GM19372 (cell line): ENCODE measurements around the gene WFS1.

Experiments used
- ATAC-seq: cut with Tn5 transposase; IDR thresholded peaks from one replicate; pipeline ENCODE4 v1.9.1; 2021; ENCODE audit warnings: mild to moderate bottlenecking, low read depth, moderate library complexity; ENCODE audit not compliant: unreplicated experiment

WFS1 gene

GRCh38 chr4:6275898-6276806, 6.5 kb downstream of the WFS1 start:
- no peak for ATAC-seq

DNA sequence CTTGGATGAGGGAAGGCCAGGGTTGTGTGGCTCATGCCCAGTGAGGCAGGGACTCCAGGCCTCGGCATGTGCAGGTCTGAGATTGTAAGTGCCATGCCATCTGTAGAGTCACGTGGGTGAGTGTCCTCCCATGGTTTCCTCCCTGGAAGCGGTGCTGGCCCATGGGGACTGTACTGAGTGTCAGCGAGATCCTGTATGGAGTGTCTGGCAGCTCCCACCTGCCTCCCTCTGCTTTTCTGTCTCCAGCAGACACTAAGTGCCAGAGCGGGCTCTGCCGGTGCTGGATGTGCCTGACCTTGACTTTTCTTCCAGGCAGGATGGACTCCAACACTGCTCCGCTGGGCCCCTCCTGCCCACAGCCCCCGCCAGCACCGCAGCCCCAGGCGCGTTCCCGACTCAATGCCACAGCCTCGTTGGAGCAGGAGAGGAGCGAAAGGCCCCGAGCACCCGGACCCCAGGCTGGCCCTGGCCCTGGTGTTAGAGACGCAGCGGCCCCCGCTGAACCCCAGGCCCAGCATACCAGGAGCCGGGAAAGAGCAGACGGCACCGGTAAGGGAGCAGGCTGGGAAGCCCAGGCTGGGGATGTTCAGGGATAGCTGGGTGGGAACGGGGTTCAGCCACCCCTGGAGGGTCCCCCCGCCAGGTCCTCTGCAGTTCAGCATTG, 7.6 kb downstream of the WFS1 start:
- no peak for ATAC-seq

DNA sequence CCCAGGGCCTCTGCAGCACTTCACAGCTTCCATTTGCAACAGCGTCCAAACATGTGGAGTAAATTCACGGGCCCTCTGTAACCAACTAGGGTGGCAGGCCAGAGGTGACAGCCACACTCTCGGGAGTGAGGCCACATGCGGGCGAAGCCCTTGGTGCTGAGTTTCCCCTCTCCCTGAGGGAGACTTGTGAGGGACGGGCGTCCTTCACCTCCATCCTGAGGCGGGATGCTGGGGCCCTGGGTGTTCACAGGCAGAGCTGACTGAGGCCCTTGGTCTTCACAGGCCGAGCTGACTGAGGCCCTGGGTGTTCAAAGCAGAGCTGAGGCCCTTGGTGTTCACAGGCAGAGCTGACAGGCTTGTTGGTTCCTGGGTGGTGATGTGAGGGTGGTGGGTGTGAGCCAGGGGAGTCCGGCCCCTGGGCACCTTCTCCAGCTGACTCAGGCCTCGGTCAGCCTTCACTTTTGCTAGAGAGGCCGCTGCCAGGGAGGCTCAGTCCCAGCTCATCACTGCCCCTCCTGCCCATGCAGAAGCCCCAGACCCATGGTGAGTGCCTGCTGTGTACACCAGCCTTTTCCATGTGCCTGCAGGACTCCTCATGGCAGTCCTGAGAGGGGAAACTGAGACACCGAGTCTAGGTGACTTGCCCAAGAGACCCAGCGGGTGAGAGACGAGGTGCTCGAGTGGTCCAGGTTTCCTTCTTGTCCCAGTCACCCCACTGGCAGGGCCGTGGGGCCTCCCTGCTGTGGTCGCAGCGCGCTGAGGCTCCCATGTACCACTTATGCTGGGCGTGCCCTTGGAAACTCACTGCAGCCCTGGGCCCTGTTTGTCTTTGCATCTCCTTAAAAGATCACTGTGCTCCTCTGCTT, 8.5 kb downstream of the WFS1 start:
- no peak for ATAC-seq

DNA sequence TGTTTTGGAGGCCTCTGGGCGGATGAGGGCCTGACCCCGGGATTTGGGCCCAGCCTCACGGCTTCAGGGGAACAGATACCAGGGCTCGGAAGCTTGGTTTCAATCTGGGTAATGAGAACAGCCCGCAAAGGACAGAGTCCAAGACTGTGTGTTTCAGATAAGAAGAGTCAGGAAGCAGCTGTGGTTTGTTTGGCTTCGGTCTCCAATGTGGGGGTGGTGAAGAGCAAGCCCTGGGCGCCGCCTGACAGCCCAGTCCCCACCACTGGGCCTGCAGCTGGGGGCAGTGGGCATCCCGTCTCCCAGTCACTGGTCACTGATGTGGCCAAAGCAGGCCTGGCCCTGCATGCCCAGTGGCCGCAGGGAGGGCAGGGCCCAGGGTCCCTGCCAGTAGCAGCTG, 9.1 kb downstream of the WFS1 start:
- peak; percentile 84 for ATAC-seq

DNA sequence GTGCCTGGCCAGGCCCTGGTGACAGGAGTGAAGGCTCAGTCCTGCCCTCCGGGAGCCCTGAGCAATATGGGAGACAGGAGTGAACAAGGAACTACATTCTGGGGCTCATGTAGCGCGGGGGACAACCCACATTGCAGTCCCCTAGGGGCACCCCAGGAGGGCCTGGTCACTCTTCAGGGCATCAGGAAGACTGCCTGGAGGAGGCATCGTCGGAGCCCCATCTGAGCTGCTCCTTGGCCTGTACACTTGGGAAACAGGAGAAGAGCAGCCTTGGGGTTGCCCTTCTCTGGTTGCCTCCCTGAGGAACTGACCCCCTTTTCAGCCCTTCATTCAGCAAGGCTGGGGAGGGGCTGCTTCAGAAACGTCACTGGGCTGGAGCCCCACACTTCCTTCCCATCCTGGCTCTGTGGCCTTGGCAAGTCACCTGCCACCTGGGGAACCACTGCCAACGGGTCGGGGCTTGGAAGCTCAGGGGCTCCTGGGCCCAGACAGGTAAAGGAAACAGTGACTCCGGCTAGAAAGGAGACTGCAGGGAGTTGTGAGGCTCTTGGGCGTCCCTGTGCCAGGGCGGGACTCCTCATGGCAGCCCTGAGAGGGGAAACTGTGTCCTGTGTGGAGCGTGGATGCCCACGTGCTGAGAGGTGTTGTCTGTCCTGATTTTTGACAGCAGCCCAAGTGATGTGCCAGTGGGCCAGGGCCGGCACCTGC, 10.1 kb downstream of the WFS1 start:
- no peak for ATAC-seq

DNA sequence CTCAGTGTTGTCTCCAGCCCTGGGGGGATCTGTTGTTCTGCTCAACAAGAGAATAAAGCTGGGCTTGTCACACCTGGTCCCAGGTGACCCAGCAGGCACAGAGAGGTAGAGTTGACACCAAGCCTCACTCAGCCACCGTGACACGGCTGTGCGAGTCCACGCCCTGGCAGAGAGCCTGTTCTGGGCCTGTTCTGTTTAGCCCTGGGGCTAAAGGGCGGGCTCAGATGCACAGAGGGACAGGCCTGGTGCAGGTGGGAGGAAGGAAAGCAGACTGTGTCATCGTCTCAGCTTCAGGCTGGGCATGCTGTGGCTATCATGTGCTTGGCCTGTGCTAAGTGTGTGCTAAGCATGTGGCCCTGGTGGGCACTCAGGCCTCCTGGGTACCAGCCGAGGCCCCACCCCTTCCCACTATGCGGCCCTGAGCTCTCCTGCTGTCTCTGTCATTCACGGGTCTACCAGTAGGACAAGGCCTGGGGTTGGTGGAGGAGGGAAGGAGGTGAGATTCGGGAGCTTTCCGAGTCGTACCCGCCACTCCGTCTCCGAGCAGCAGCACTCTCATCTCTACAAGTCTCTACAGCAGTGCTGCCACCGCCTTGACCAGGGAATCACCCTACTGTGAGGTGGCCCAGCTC, 10.8 kb downstream of the WFS1 start:
- no peak for ATAC-seq

DNA sequence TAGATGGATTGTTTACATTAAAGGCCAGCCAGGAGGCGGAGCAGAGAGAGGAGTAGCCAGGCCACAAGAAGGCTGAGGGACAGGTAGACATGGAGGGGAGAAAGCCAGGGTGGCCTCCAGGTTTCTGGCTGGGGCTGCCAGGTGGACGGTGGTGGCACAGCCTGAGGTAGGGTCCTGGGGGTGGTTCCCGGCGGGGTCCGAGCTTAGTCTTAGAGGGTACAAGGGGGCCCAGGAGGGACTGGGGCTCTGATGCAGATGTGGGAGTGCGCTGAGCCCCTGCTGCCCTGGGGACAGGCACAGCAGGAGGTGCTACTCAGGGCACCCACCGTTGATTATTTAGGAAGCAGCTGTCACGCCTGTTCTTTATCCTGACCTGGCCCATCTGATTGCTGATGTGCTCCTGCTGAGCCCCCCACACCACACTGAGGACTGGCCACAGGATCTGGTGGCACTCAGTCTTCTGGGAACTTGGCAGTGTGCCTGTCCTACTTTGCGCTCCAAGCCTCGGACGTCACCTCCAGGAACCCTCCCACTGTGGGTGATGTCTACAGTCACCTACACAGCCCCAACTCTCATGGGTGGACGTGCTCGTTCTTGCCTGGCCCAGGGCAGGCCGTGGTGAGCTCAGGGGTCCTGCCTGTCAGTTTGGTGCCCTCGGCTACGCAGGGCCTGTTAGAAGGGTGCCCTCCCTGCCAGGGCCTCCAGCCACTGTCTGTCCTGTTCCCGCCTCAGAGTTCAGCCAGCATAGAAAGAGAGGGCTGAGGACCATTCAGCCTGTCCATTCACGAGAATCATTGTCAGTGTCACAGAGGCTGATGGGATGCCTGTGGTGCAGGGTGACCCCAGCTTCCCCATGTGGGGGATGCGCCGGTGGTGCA, 12.0 kb downstream of the WFS1 start:
- ATAC-seq, result no peak

GRCh38 chr4:6282314-6282771, 12.7 kb downstream of the WFS1 start:
- no peak for ATAC-seq

DNA sequence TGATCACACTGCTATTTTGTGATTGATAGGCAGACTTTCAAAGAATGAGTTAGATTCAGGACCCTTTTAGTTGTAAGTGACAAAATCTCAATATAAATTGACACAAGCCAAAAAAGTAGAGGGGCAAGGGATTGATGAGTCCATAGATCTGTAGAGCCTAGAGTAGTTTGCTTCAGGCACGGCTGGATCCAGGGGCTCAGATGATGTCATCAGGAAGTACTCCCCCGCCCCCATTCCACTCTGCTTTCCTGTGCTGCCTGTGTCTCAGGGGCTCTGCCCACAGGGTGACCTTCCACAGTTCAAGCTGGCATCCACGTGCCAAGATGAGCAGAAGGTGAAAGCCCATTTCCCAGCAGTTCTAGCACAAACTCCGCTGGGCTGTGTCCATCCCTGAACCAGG, 13.6 kb downstream of the WFS1 start:
- ATAC-seq, result no peak

GRCh38 chr4:6287017-6287788, 17.6 kb downstream of the WFS1 start:
- ATAC-seq, result no peak

GRCh38 chr4:6288342-6288741, 18.7 kb downstream of the WFS1 start:
- ATAC-seq, result no peak

GRCh38 chr4:6288871-6289270, 19.2 kb downstream of the WFS1 start:
- no peak for ATAC-seq

GRCh38 chr4:6290256-6290655, 20.6 kb downstream of the WFS1 start:
- no peak for ATAC-seq

GRCh38 chr4:6290769-6291547, 21.3 kb downstream of the WFS1 start:
- no peak for ATAC-seq

GRCh38 chr4:6291784-6292297, 22.2 kb downstream of the WFS1 start:
- no peak for ATAC-seq

DNA sequence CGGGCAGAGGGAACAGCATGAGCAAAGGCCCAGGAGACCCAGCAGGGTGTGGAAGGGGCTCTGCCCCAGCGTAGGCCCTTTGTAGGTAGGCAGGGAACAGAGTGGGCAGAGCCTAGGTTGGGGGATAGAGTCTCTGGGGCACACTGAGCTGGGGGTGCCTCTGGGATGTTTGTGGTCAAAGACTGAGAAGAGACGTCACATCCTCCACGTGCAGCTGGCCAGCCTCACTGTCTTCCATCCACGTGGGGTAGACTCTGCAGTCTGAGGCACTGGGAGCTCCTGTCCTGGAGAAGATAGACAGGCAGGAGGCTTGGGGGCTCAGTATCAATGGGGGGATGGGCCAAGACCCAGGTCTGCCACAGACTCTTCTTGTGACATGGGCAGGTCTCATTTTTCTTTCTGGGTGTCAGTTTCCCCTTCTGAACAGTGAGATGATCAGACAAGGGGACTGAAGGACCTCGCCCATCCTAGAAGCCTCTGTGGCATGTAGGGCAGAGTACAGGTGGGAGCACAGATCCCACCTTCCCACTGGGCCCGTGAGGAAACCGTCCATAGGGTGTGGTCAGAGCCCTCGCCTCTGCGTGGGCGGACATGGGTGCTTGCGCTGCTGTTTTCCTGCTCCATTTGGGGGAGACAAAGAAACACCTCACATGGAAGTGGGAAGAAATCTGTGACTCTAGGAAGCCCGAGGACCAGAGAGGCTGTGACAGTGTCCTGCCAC, 22.9 kb downstream of the WFS1 start:
- ATAC-seq, result no peak

- ATAC-seq, result no peak
Observed at GRCh38 chr4:6293097-6293445, 23.4 kb downstream of the WFS1 start.
